Activated CD4-positive, CD25-positive, alpha-beta regulatory T cell treated with anti-CD3 and anti-CD28 coated beads, Interleukin-2, amount 50 U/mL, for 72 hours (primary cell): Measurements from ENCODE around the gene HEPACAM2.

Experiments
- DNase-seq: peaks from one replicate; pipeline ENCODE4 v3.0.0; 2021

The HEPACAM2 gene

DNA sequence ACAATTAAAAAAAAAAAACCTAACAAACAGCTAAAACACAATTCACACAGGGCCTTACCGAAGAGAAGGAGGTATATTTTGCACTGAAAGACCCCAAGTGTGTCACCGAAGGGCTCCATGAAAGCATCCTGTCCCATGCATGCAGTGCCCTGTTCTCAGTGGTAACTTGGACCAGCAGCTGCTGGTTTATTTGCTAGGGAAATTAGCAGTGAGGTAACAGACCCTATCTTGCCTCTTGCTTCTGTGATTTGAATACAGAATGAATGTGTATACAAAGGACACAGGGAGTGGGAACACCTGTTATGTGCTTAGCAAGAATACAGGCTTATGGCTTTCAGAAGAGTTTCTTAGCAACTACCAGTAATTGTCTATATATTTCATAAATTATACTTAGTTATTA, at the start of gene HEPACAM2:
TSS of gene HEPACAM2 (minus strand) at position 160 of the 400 bp plus-strand sequence.
- DNase-seq, result no peak

DNA sequence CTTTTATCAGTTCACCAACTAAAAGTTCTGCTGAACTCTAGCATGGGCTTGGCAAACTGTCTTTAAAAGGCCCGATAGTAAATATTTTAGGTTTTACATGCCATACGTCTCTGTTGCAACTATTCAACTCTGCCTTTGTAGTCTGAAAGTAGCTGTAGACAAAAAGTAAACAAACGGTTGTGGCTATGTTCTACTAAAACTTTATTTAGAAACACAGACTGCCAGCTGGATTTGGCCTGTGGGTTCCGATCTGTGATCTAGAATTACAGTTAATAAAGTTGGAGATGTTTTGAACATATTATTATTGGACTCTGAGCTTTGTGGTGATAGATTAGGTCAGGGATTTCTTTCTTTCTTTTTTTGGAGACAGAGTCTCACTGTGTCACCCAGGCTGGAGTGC, 39.0 kb upstream of the HEPACAM2 start:
- no peak for DNase-seq

DNA sequence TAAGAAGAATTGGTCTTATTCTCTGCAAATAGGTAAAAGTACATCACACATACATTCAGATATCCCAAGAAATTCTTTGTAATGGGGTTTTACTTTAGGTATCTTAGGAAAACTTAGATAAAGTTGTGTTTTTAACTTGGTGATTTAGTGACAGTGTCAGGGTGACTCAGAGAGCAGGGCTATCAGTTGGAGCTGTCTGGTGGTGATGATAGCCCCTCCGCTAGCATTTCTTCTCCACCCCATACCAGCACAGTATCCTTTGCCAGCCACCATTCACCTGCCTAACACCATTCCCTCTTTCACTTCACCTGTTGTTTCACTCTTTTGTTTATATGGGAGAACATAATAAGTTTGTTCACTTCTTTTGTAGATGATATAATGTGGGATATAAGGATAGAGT, 36.3 kb upstream of the HEPACAM2 start:
- DNase-seq, result no peak

DNA sequence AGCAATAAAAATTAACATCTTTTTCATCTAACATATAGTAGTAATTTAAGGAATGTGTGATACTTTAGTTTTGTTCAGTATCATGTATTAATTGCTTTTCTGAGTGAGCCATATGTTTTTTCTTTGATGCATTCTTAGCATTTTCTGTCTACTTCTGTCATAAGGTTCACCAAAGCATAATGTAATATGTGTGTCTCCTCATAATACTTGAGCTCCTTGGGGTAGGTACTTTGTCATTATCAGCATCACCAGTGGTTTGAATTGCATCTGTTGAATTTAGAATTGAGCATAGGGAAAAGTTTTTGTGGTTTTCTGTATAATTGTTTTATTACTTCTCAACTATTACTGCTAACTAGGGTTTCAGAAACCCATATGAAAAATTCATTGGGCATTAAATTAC, 32.4 kb upstream of the HEPACAM2 start:
- DNase-seq, result no peak

DNA sequence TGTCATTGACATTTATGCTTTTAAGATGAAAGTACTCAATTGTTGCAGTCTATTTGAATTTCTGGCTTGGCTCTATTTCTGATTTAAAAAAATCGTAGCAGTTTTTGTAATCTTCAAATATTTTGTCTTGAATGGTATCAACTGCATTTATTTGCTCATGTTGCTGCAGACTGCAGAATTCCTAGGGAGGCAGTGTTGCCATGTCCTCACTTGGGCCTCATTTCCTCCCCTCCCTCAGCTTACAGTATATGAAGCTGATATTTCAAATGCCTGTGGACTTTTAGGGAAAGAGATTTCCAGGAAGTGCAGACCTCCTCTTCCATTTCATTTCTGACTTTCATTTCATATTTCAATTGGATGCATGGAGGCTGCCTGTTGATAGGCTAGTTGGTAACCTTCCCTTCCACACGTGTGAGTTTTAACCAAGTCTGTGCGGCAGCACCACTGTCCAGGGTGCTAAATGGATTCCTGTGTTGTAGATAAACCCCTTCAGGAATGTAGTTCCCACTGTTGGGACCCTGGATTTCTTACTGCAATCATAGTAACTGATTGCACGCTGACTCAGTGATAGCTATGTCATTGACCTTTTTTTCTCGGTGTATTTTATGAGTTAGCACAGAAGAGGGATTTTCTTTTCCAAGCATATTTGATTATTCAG, 23.4 kb upstream of the HEPACAM2 start:
- DNase-seq, result no peak

DNA sequence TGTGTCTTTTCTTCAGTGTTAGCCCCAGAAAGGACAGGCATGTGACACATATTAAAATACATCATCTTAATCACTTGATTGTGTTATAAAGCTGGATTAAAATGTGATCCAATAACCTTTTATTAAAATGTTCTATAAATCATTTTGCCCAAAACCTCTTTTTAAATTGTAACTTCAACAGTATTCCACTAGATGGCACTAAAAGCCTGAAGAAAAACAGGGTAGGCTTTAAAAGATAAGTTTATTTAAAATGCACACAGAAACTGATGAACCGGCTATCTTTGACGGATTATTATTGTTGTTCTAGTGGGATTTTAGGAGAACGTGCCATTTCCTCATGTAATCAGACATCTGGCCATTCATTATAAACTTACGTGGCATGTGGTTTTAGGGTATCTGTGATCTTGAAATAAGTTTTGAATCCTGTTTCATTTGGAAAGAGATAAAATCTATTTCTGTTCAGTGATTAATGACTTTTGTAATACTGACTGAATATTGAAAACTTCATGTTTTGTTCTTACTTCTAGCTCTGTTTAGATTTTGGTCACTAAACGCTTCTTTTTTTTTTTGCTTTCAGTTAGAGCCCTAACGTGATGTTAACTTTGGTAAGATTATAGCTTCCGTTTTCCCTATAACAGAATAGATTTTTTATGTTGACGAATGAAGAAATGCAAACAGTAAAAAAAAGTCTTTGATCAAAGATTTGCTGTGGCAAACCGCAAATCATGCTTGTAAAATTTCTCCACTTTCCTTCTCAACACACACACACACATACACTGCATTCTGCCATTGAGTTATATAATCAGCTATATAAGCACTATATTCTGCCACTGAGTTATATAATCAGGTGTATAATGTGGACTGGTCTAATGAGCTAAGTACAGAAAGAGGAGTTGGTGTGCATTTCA, 19.5 kb upstream of the HEPACAM2 start:
- DNase-seq, result no peak

DNA sequence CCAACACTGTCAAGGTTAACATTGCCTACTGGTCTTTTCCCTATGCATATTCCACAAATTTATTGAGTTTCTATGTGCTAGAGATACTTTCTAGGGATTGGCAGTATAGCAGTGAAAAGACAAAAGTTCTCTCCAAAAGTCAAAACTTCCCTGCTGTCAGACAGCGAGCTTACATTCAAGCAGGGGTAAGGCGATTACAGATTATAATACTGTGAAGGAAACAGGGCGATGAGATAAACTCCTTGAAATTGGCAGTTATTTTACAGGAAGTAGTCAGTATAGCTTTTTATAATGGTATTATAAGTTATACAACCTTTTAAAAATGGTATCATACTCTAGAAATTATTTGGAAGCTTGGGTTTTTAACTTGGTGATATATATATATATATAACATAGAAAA, 15.8 kb upstream of the HEPACAM2 start:
- no peak for DNase-seq

DNA sequence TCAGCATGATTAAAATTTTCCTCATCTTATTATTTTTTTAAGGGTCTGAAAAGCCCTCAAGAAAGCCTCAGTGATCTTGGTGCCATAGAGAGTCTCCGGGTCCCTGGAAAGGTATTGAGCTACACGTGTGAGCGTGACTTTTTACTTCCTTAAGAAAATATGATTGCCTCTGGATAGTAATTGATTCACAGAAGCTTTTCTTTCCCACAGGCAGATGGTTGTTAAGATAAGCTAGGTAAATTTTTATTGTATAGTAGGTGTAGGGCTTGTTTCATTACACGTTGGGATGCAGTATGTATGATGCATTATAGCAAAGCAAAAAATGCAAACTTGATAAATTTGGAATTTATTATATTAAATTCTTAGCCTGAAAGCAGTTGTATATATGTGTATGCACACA, 13.6 kb upstream of the HEPACAM2 start:
- no peak for DNase-seq

DNA sequence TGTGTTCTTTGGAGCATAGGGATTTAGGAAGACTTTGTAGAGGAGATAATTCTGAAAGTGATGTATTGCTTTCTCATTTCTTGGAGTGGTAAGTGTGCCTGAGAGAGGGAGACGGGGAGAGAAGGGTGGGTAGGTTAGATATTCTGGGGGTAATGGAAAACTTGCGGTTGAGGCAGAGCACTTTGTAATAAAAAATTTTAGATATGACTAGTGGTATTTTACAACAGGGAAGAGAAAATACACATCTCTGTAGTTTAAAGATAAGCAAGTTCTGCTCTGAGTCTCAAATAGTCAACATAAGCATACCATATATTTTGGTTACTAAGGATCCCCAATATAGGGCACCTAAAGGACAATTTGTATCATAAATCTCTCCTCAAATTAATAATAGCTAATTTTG, 12.5 kb upstream of the HEPACAM2 start:
- DNase-seq, result no peak

DNA sequence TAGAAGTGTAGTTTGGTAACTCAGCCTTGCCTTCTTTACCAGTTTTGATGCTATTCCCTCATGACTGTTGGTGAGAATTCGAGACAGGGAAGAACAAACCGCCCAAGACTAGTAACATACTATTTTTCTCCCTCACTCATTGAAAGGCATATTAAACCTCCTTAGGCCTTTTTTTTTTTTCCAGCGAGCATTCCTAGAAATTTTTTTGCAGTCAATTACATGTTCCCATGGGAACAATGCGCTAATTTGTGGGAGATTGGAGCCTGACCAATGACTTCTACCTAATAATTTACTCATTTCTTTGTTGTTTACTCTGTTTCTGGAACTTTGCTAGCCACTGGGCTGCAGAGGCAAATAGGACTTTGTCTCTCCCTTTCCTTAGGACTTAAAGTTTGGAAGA, 11.9 kb upstream of the HEPACAM2 start:
- no peak for DNase-seq

DNA sequence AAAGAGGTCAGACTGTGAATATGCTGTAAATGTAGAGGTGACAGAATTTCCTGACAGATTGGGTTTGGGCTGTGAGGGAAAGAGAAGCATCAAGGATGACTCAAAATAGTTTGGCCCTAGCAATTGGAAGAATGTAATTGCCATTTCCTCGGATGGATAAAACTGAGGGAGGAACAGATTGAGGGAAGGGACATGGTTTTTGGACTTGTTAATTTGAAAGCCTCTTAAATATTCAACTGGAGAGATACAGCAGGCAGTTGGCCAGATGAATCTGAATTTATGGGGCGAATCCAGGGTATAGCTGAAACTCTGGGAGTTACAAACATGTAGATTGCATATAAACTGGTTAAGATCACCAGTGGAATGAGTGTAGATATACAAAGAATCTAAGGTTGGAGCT, 9.3 kb upstream of the HEPACAM2 start:
- no peak for DNase-seq

DNA sequence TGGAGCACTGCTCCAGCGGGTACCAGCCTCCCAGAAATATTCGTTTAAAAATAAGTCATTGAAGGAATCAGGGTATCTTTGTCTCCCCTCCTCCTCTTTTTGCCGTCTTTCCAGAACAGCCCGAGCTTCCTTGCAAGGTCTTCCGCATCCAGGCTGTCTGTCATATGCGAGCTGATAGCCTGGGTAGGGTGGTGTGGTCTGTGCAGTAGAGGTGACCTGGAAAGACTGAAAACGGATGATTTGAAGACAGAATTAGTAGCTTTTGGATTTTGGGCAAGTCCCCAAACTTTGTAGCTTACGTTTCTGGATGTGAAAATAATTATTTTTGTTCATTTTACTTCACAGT, 6.4 kb upstream of the HEPACAM2 start:
- no peak for DNase-seq

DNA sequence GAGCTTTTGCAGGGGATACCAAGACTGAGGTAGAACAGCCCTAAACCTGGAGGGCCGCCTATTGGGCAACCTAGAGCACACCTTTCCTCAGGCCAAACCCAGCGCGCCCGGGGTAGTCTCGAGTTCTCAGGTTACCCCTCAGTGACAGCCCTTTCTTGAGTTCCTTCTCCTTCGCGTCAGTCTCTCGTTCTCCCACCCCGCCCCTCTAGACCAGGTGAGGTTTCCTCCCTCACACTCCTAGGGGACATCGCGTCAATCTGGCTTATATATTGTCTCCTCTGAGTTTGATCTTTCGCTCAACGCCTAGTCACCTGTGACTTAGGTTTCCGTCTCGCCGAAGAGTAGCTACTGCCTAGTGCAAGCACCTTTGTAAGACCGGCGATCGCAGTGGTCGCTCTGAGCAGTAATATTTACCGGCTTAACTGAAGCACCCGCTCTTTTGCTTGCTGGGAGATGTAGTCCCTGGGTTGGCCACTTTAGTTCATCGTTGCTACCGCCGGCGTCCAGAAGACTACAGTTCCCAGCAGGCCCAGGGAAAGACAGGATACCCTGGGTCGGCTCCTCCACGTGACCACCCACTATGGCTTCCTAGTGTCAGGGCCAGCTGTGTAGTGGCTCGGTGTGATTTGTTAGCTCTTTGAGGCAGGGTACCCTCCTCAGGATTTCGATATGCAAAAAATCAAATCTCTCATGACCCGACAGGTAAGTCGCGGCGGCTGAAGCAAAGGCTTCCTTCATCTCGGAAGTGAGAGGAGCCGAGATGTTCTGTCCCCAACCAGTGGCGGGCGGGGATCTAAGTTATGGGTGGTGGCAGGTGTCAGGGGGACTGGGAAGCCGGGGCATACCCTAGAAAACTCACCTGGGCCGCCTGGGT, 5.8 kb upstream of the HEPACAM2 start, which contains the start of gene VPS50:
TSS of gene VPS50 (plus strand) at position 568 of the 874 bp plus-strand sequence. CDS start at position 670, 102 bp downstream.
- peak; percentile 84 for DNase-seq

DNA sequence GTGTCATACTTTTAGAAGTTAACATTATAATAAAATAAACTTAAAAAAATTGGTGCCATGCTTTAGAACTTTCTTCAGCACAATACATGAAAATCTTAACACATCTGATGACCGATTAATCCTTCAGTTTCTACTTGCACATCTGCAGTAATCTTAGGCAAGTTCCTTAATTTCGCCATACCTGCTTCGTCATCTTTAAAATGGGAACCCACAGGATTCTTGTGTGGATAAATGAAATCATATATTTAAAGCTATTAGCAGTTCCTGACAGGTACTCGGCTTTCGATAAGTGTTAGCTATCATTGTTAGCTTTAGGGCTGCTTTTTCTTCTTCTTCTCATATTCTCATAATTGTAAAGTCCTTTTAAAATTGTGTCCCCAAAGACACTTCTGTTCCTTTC, 5.0 kb upstream of the HEPACAM2 start:
- DNase-seq, result no peak

DNA sequence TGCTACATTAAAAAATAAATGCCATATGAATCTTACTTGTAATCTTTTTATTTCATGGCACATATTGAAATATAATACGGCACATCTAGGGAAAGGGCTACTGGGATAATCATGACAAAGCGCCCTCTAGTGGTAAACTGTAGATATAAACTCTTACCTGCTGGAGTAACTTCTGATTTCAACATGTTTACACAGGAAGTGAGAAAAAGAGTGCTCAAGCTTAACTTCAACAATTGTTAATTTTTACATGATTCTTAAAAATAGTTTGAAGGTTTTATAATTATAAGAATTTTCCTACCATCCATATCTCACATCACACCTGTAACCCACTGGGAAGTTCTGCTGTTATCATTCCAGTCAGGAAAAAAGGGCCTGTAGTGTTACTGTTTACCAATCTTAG, 2.0 kb upstream of the HEPACAM2 start:
- no peak for DNase-seq

DNA sequence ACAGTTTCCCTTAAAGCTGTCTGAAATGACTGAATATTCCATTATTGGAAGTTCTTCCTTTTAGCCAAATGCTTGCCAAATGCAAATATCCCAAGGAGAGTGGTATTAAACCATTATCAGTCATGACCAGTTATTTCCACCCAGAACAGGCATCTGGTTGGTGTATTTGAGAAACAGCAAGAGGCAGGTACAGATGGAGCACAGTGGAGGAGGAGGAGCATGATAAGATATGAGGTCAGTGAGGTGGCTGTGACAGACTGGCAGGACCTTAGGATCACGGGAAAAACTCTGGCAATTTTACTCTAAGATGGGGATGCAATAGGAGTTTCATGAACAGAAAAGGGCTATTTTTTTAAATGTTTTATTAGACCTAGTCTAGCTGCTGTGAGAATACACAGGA, 6.4 kb downstream of the HEPACAM2 start:
- DNase-seq, result no peak

DNA sequence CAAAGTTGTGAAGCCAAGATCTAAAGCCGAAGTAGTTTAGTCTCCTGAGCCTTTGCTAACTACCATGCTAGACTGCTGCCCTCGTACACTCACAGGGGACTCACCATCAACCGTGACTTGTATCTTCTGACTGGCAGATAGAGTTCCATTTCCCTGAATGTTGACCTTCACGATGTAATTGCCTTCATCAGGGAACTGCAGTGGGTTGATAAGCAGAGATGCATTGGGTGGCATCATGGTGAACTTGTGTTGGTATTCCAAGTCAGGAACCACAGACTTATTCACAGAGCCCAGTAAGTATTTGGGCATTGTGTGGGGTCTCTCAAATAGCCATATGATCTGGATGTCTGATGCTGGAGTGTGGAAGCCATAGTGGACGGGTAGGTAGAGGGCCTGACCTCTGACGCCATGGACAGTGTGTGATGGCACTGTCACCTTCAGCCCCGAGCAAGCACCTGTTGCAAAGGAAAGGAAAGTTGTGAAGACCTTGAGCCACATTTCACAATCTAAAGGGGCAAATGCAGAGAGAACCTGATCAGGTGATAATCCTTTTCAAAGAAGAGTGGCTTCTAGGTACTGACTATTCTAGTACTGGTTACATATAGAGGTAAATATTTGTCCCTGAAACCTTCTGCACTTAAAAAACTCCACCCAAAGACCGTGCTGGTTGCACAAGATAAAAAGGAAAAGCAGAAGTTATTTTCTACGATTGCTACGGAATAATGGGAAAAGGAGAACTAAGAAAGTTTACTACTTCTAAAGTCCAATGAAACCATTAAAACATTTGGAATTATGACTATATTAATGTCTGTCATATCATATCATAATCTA, 7.1 kb downstream of the HEPACAM2 start:
- no peak for DNase-seq

DNA sequence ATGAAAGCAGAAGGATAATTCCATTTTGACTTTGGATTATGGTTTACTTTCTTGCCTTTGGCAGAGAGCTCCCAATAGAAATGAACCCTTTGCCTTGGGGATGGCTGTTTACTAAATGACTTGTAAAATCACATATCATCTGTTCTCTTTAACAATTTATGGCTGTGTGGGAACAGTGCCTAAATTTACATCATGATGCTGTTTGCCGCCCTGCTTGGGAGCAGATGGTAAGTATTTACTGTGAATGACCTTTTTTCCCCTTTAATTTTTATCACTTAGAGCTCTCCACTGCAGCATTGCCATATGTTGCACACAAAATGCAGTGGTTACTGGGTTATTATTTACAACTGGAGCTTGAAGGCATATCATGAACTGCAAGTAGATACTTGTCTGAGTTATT, 13.4 kb downstream of the HEPACAM2 start:
- no peak for DNase-seq

DNA sequence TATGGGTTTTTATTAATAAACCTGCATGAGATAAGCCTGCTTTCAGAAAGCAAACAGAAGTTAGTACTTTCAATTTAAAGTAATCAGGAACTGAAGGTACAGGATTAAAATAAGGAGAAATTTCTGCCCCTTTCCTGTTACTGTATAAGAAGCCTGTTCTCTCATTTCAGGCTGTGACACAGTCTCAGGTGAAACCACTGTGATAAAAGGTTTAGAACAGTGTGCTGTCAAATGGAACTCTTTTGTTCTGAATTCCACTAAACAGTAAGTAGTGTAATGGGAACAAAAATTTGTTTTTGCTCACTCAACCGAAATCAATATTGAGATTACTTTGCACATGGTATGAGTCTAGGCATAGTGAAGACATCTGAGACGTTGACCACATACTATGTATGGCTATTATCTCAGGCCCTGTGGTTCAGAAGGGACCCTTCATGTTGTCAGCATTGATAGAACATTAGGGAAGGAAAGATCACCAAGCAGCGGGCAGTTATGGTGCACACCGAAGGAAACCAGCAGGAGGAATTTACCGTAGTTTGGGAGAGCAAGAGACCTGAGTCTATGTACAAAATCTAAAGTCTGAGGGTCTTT, 14.9 kb downstream of the HEPACAM2 start:
- no peak for DNase-seq

DNA sequence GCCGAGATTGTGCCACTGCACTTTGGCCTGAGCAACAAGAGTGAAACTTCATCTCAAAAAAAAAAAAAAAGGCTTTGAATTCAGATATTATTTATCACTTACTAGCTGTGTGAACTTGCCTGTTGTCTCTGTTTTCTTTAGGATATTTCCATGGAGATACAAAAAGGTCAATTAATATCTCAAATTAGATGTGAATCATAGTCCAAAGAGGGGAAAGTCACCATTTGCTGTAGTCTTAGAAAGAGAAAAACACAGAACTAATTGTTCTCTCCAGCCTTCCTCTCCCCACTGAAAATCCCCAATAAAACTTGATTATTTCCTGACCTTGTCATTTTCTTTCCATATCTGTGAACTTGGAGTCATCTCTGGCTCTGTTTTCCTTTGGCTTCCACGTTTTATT, 21.2 kb downstream of the HEPACAM2 start:
- no peak for DNase-seq

DNA sequence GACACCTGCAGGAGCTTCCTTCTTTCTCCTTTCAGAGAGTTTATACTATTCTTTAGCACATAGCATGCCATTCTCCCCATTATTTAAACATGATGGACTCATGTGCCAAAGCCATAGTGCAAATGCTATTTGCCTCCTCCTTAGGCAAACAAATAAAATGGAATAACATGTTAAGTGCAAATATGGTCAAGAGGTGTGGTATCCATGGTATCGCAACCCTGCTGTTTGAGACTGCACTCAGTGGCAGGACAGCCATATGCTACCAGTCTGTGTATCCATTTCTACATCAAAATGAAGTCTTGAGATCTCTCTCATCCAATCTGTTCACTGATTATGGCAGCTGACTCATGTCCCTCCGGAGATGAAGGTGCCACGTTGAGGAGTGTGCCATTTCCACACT, 22.8 kb downstream of the HEPACAM2 start:
- DNase-seq, result no peak

DNA sequence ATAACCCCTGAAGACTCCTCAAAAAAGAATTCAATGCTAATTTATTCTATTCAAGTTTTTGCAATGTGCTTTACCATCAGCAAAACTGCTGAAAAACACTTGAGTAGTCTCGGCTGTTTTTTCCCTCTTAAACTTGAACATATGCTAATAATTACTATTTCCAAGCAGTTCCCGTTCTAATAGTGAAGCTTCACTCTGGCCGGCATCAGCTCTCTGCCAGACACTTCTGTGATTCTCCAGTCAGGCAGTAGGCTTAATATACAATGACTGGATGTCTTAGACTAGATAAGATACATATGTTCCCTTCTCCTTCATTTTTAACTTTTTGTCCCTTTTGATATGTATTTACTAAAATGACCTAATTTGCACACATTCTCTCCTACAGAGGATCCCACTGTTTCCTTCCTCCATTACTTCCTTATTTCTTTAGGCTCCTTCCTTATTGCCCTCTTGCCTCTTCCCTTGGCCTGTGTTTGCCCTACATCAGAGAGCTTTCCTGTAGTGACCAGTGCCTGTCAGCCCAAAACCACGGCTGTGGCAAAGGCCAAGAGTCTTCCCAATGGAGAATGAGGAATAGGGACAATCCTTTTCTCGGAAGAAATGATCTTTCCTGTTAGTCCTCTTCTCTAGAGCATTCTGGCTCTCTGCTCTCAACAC, 23.5 kb downstream of the HEPACAM2 start:
- no peak for DNase-seq
